NB4 (cell line): ENCODE measurements around the gene FAM83E.
"Not testable (repeated sequence)": the region's sequence is repeated elsewhere in the genome, so short reads cannot be mapped to it uniquely, and the experiment has no call there.

Experiments used
- CTCF ChIP-seq: IDR thresholded peaks from one replicate; pipeline ENCODE4 v1.5.1; 2012; ENCODE audit warnings: low read depth, low read length
- MAX ChIP-seq: IDR thresholded peaks from 2 replicates; pipeline ENCODE4 v1.6.1; 2011; ENCODE audit warnings: low read depth, low read length
- MYC ChIP-seq: IDR thresholded peaks from 2 replicates; pipeline ENCODE4 v1.6.1; 2011; ENCODE audit warnings: low read depth, low read length
- POLR2A ChIP-seq: IDR thresholded peaks from 2 replicates; pipeline ENCODE4 v1.6.1; 2011; ENCODE audit warnings: mild to moderate bottlenecking; ENCODE audit not compliant: insufficient read length; ENCODE audit errors: extremely low read depth

- TF ChIP-seq CTCF, MAX, POLR2A, MYC: not testable (repeated sequence)
These were observed 43.0 kb upstream of the FAM83E start for GRCh38 chr19:48657828-48658227.
